ENCODE measurements around the gene ANKRD55. TPM values are rescaled to one million over a fixed set of nuclear protein-coding genes. Genes with fewer than 3 reads are reported as not detected.
"Not testable (repeated sequence)": the region's sequence is repeated elsewhere in the genome, so short reads cannot be mapped to it uniquely, and the experiment has no call there.

ANKRD55 gene
- total RNA-seq, 1 donor from 2014 or later = 0.79 TPM

- H3K4me3 Mint-ChIP-seq = no peak overlapping the region
- H3K27ac Mint-ChIP-seq = no peak overlapping the region
- intact Hi-C loops (cut with micrococcal nuclease) = loop anchor here (2.0 kb wide), 2 partner anchors 331 to 871 kb away; no protein-coding TSS in a partner anchor
- DNase-seq = no peak
- no peaks in the 10 kb centered on the region for H3K9me3 Mint-ChIP-seq
- H3K36me3 Mint-ChIP-seq (ENCODE audit: low read depth) = no peaks in the 10 kb centered on the region
- peaks cover 23% of the 10 kb centered on the region for H3K4me1 Mint-ChIP-seq
- peaks cover 12% of the 10 kb centered on the region for H3K27me3 Mint-ChIP-seq
These were observed 34.7 kb upstream of the ANKRD55 start for GRCh38 chr5:56267856-56268255.

- Mint-ChIP-seq H3K4me1 (peaks cover 2% of the 10 kb centered on the region), H3K9me3 (no peaks in the 10 kb centered on the region), H3K36me3 (ENCODE audit: low read depth) (no peaks in the 10 kb centered on the region), H3K27ac (no peak overlapping the region), H3K4me3 (no peak overlapping the region), H3K27me3 (peaks cover 18% of the 10 kb centered on the region)
- intact Hi-C loops (cut with micrococcal nuclease) = loop anchor here (5.0 kb wide), 1 partner anchor 287 kb away; no protein-coding TSS in a partner anchor
- peak; percentile 70 for DNase-seq
These were observed 31.4 kb upstream of the ANKRD55 start for GRCh38 chr5:56264417-56265025.

- Mint-ChIP-seq H3K27me3 (peaks cover 19% of the 10 kb centered on the region), H3K27ac (no peak overlapping the region), H3K9me3 (no peaks in the 10 kb centered on the region), H3K4me1 (no peaks in the 10 kb centered on the region), H3K4me3 (no peak overlapping the region), H3K36me3 (ENCODE audit: low read depth) (no peaks in the 10 kb centered on the region)
- intact Hi-C loops (cut with micrococcal nuclease) = loop anchor here (5.0 kb wide), 1 partner anchor 285 kb away; no protein-coding TSS in a partner anchor
- DNase-seq = no peak
These were observed 29.1 kb upstream of the ANKRD55 start for GRCh38 chr5:56262279-56262678.

- DNase-seq = no peak
- Mint-ChIP-seq H3K36me3 (ENCODE audit: low read depth) (no peaks in the 10 kb centered on the region), H3K27ac (peak overlapping the region; percentile 7), H3K4me3 (no peak overlapping the region), H3K27me3 (peaks cover 27% of the 10 kb centered on the region), H3K9me3 (no peaks in the 10 kb centered on the region), H3K4me1 (no peaks in the 10 kb centered on the region)
- intact Hi-C loops (cut with micrococcal nuclease) = loop anchor here (1.0 kb wide), 1 partner anchor 70 kb away; no protein-coding TSS in a partner anchor
These were observed 25.9 kb upstream of the ANKRD55 start for GRCh38 chr5:56259002-56259511.

GRCh38 chr5:56257763-56258529 lies 24.8 kb upstream of the ANKRD55 start:
- intact Hi-C loops (cut with micrococcal nuclease); H3K4me3 Mint-ChIP-seq; H3K9me3 Mint-ChIP-seq; H3K36me3 Mint-ChIP-seq (ENCODE audit: low read depth); H3K4me1 Mint-ChIP-seq; H3K27ac Mint-ChIP-seq; DNase-seq: not testable (repeated sequence)
- H3K27me3 Mint-ChIP-seq = peaks cover 21% of the 10 kb centered on the region

GRCh38 chr5:56257010-56257409 lies 23.9 kb upstream of the ANKRD55 start:
- Mint-ChIP-seq H3K36me3 (ENCODE audit: low read depth) (no peaks in the 10 kb centered on the region), H3K27ac (no peak overlapping the region), H3K27me3 (peaks cover 14% of the 10 kb centered on the region), H3K4me1 (no peaks in the 10 kb centered on the region), H3K4me3 (no peak overlapping the region), H3K9me3 (no peaks in the 10 kb centered on the region)
- no peak for DNase-seq
- intact Hi-C loops (cut with micrococcal nuclease) = no loop called here

GRCh38 chr5:56255502-56255901 lies 22.4 kb upstream of the ANKRD55 start:
- H3K4me3 Mint-ChIP-seq = no peak overlapping the region
- peaks cover 14% of the 10 kb centered on the region for H3K27me3 Mint-ChIP-seq
- no peak for DNase-seq
- H3K9me3 Mint-ChIP-seq = no peaks in the 10 kb centered on the region
- intact Hi-C loops (cut with micrococcal nuclease) = no loop called here
- H3K36me3 Mint-ChIP-seq (ENCODE audit: low read depth) = no peaks in the 10 kb centered on the region
- no peaks in the 10 kb centered on the region for H3K4me1 Mint-ChIP-seq
- H3K27ac Mint-ChIP-seq = no peak overlapping the region

GRCh38 chr5:56253924-56254323 lies 20.8 kb upstream of the ANKRD55 start:
- Mint-ChIP-seq H3K36me3 (ENCODE audit: low read depth) (no peaks in the 10 kb centered on the region), H3K4me3 (no peak overlapping the region), H3K4me1 (no peaks in the 10 kb centered on the region), H3K27me3 (peaks cover 14% of the 10 kb centered on the region), H3K9me3 (peaks cover 1% of the 10 kb centered on the region), H3K27ac (no peak overlapping the region)
- no peak for DNase-seq
- intact Hi-C loops (cut with micrococcal nuclease) = no loop called here

- H3K36me3 Mint-ChIP-seq (ENCODE audit: low read depth) = no peaks in the 10 kb centered on the region
- peaks cover 5% of the 10 kb centered on the region for H3K9me3 Mint-ChIP-seq
- H3K4me3 Mint-ChIP-seq = no peak overlapping the region
- peaks cover 14% of the 10 kb centered on the region for H3K27me3 Mint-ChIP-seq
- no peak for DNase-seq
- no peaks in the 10 kb centered on the region for H3K4me1 Mint-ChIP-seq
- H3K27ac Mint-ChIP-seq = no peak overlapping the region
- intact Hi-C loops (cut with micrococcal nuclease) = no loop called here
These were observed 20.0 kb upstream of the ANKRD55 start for GRCh38 chr5:56253126-56253525.

- intact Hi-C loops (cut with micrococcal nuclease) = no loop called here
- Mint-ChIP-seq H3K27ac (no peak overlapping the region), H3K9me3 (peaks cover 5% of the 10 kb centered on the region), H3K36me3 (ENCODE audit: low read depth) (no peaks in the 10 kb centered on the region), H3K4me1 (no peaks in the 10 kb centered on the region), H3K4me3 (no peak overlapping the region), H3K27me3 (peaks cover 13% of the 10 kb centered on the region)
- DNase-seq = no peak
These were observed 18.9 kb upstream of the ANKRD55 start for GRCh38 chr5:56251918-56252553.

- Mint-ChIP-seq H3K27ac (no peak overlapping the region), H3K27me3 (peaks cover 10% of the 10 kb centered on the region), H3K9me3 (peaks cover 5% of the 10 kb centered on the region)
These were observed 18.3 kb upstream of the ANKRD55 start for GRCh38 chr5:56251440-56251839.

GRCh38 chr5:56250011-56250410 lies 16.9 kb upstream of the ANKRD55 start:
- Mint-ChIP-seq H3K27ac (no peak overlapping the region), H3K4me1 (no peaks in the 10 kb centered on the region), H3K36me3 (ENCODE audit: low read depth) (no peaks in the 10 kb centered on the region), H3K4me3 (no peak overlapping the region), H3K9me3 (peaks cover 5% of the 10 kb centered on the region), H3K27me3 (peaks cover 8% of the 10 kb centered on the region)
- intact Hi-C loops (cut with micrococcal nuclease) = no loop called here
- no peak for DNase-seq

More at GRCh38 chr5:56251440-56251839, 18.3 kb upstream of the ANKRD55 start:
- intact Hi-C loops (cut with micrococcal nuclease) = no loop called here
- H3K4me1 Mint-ChIP-seq = no peaks in the 10 kb centered on the region
- H3K36me3 Mint-ChIP-seq (ENCODE audit: low read depth) = no peaks in the 10 kb centered on the region
- no peak for DNase-seq
- no peak overlapping the region for H3K4me3 Mint-ChIP-seq

GRCh38 chr5:56249085-56249484 lies 16.0 kb upstream of the ANKRD55 start:
- intact Hi-C loops (cut with micrococcal nuclease); H3K9me3 Mint-ChIP-seq; H3K36me3 Mint-ChIP-seq (ENCODE audit: low read depth); H3K27me3 Mint-ChIP-seq; H3K4me3 Mint-ChIP-seq; DNase-seq; H3K4me1 Mint-ChIP-seq; H3K27ac Mint-ChIP-seq: not testable (repeated sequence)

GRCh38 chr5:56247592-56247991 lies 14.5 kb upstream of the ANKRD55 start:
- H3K4me3 Mint-ChIP-seq = no peak overlapping the region
- H3K4me1 Mint-ChIP-seq = no peaks in the 10 kb centered on the region
- H3K36me3 Mint-ChIP-seq (ENCODE audit: low read depth) = no peaks in the 10 kb centered on the region

More at GRCh38 chr5:56247592-56247991, 14.5 kb upstream of the ANKRD55 start:
- intact Hi-C loops (cut with micrococcal nuclease) = no loop called here
- peaks cover 11% of the 10 kb centered on the region for H3K27me3 Mint-ChIP-seq
- no peak for DNase-seq
- peaks cover 10% of the 10 kb centered on the region for H3K9me3 Mint-ChIP-seq
- H3K27ac Mint-ChIP-seq = no peak overlapping the region
